Bronchial epithelial cell (primary cell): ENCODE results near the gene NHEJ1. TPM values are rescaled to one million over a fixed set of nuclear protein-coding genes. Genes with fewer than 3 reads are reported as not detected.
A peak's percentile ranks its signal among the peaks of the same experiment; 100 is the strongest.

ENCODE experiments used
- DNase-seq: peaks from one replicate; pipeline ENCODE4 v3.0.0-alpha.2; 2010; ENCODE audit warnings: low read depth
- FAIRE-seq: peaks from 2 replicates; lab custom pipeline; 2011; peaks lifted over from hg19 to GRCh38; lab: Jason Lieb, UNC
- H3K27me3 ChIP-seq: 2 replicates; pipeline ENCODE4 v1.5.1; 2011; ENCODE audit warnings: low read length; ENCODE audit not compliant: control insufficient read depth, insufficient read depth
- H3K36me3 ChIP-seq: 2 replicates; pipeline ENCODE4 v1.5.1; 2011; ENCODE audit warnings: low read length; ENCODE audit not compliant: control insufficient read depth, insufficient read depth
- H3K4me3 ChIP-seq: 2 replicates; pipeline ENCODE4 v1.5.1; 2011; ENCODE audit warnings: mild to moderate bottlenecking, low read depth, low read length, control low read depth
- CTCF ChIP-seq: IDR thresholded peaks from 2 replicates; pipeline ENCODE4 v1.5.1; 2011; ENCODE audit warnings: mild to moderate bottlenecking, moderate library complexity, low read length, control low read depth, inconsistent platforms; ENCODE audit not compliant: insufficient read depth, severe bottlenecking
- total RNA-seq: library from RNA; depleted of rRNA; stranded (reverse); fragments of >200 nt; gene quantifications from 2 replicates; pipeline ENCODE4 v1.2.1, GENCODE V29; 2014

NHEJ1 gene
- total RNA-seq: 10.2 and 22.1 TPM in 2 replicates

GRCh38 chr2:219160186-219161017 is at the start of gene NHEJ1:
Gene NHEJ1, minus strand, starts transcription at chr2:219160815. Its CDS starts 2,453 bp downstream, at chr2:219158362.
- no peaks in the 10 kb centered on the region for H3K27me3 ChIP-seq
- FAIRE-seq: no peak
- peak; percentile 80 for DNase-seq
- TF ChIP-seq CTCF: peak; percentile 99
- H3K4me3 ChIP-seq: peak within 1 kb of the TSS; percentile 62
- H3K36me3 ChIP-seq: no peaks in the 10 kb centered on the region

- no peaks in the 10 kb centered on the region for H3K27me3 ChIP-seq
- FAIRE-seq (no peak), DNase-seq (no peak)
- H3K4me3 ChIP-seq: no peak overlapping the region
- H3K36me3 ChIP-seq: peaks cover 35% of the 10 kb centered on the region
- no peak for TF ChIP-seq CTCF
Measured at GRCh38 chr2:219209236-219210195, 48.9 kb upstream of the NHEJ1 start.

GRCh38 chr2:219207884-219208740 is 47.5 kb upstream of the NHEJ1 start:
- peak; percentile 25 for DNase-seq

GRCh38 chr2:219207134-219207883 is 46.7 kb upstream of the NHEJ1 start:
- no peak for FAIRE-seq
- Histone ChIP-seq H3K36me3 (peaks cover 18% of the 10 kb centered on the region), H3K4me3 (peak overlapping the region; percentile 80), H3K27me3 (no peaks in the 10 kb centered on the region)
- TF ChIP-seq CTCF: no peak
- no peak for DNase-seq

More at GRCh38 chr2:219207884-219208740, 47.5 kb upstream of the NHEJ1 start:
- no peak for TF ChIP-seq CTCF
- no peak overlapping the region for H3K4me3 ChIP-seq
- no peaks in the 10 kb centered on the region for H3K27me3 ChIP-seq
- FAIRE-seq: no peak
- peaks cover 23% of the 10 kb centered on the region for H3K36me3 ChIP-seq
